Esophagus squamous epithelium (tissue), 4 donors: Measurements from ENCODE around the gene TUBA8.

Experiments used
- POLR2A ChIP-seq, 4 donors: fragments of 450-650 bp; IDR thresholded peaks; one replicate each; pipeline ENCODE4 v1.6.1; 2017; ENCODE audit warnings: antibody characterized with exemption in 4 of 4, mild to moderate bottlenecking in 4 of 4, moderate library complexity in 3 of 4
- TF ChIP-seq, protein P1 (sequence below), 6 experiments: fragments of 450-650 bp in 4 of 6; fragments of 200-600 bp in 2 of 6; sonication (generic) in 2 of 6; IDR thresholded peaks; one replicate each; pipeline ENCODE4 v1.5.1; 2016 to 2019; ENCODE audit warnings: antibody characterized with exemption in 6 of 6, mild to moderate bottlenecking in 4 of 6, moderate library complexity in 4 of 6

- TF ChIP-seq, protein P1, sequence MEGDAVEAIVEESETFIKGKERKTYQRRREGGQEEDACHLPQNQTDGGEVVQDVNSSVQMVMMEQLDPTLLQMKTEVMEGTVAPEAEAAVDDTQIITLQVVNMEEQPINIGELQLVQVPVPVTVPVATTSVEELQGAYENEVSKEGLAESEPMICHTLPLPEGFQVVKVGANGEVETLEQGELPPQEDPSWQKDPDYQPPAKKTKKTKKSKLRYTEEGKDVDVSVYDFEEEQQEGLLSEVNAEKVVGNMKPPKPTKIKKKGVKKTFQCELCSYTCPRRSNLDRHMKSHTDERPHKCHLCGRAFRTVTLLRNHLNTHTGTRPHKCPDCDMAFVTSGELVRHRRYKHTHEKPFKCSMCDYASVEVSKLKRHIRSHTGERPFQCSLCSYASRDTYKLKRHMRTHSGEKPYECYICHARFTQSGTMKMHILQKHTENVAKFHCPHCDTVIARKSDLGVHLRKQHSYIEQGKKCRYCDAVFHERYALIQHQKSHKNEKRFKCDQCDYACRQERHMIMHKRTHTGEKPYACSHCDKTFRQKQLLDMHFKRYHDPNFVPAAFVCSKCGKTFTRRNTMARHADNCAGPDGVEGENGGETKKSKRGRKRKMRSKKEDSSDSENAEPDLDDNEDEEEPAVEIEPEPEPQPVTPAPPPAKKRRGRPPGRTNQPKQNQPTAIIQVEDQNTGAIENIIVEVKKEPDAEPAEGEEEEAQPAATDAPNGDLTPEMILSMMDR (IDR thresholded peaks at IDR 0.05): peak in 2 of 6 experiments; percentile 19 to 40
- no peak for TF ChIP-seq POLR2A (IDR thresholded peaks at IDR 0.05)
Measured at GRCh38 chr22:18070556-18071306, 39.9 kb upstream of the TUBA8 start.
